ENCODE results near the gene CACNA1E.

Gene CACNA1E

DNA sequence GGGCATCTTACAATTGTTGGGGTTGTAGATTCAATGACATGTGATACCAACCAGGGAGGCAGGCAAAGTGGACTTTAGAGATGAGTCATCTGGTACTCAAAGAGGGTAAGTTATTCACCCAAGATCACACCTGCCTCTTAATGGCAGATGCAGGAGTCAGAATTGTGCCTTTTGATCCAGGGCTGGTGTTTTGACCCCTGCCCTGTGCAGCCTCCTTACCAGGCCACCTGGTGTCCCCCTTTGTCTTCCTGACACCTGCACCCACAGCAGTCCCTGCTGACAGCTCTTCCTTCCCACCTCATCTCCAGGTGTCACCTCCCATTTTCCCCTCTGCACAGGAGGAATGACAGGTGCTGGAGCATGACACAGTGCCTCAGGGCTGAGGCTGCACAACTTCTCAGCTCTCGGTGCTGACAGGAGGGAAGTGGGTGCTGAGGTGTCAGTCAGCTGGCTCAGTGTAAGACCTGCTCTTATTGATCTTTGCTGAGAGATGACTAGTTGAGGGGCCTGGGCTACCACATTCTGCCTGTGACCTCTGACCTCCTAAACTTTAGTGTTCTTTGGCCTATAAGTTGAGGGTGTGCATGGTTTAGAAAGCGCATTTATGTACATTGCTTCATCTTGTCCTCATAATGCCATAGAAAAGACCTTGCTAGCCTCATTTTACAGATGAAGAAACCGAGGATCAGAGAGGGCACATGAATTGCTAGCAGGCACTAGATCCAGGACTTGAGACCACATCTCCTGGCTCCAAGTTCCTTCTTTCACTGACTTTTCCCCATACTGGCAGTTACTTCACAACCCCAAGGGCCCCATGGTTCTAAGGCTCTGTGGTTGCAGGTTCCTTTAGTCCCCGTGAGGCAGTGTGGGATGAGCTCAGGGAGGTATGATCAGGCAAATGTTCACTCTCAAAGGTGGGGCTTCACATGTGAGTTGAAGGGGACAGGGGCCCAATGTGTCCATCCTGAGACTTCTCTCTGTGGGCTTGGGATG lies 31.3 kb downstream of the CACNA1E start:
- Histone ChIP-seq H3K9me2 (replicated peaks; ENCODE audit: low read depth, low read length) (no peaks in the 10 kb centered on the region), H4K20me1 (ENCODE audit: insufficient read depth, low read length, poor library complexity, severe bottlenecking) (no peaks in the 10 kb centered on the region), H3K4me3 (ENCODE audit: low read length, poor library complexity, severe bottlenecking) (no peak overlapping the region), H3K79me2 (ENCODE audit: insufficient read depth, low read length) (no peaks in the 10 kb centered on the region), H3K4me2 (ENCODE audit: low read depth, low read length, poor library complexity, severe bottlenecking) (no peak overlapping the region), H3F3A (ENCODE audit: low read depth) (no peaks in the 10 kb centered on the region), H3K9ac (ENCODE audit: low read depth, low read length, poor library complexity, severe bottlenecking) (no peak overlapping the region), H3K9me3 (ENCODE audit: insufficient read depth, low read depth, low read length) (no peaks in the 10 kb centered on the region), H2AFZ (ENCODE audit: low read length) (no peak overlapping the region), H3K4me1 (ENCODE audit: insufficient read depth, low read length, poor library complexity, severe bottlenecking) (no peaks in the 10 kb centered on the region), H3K27me3 (ENCODE audit: insufficient read depth, low read length, poor library complexity, severe bottlenecking) (no peaks in the 10 kb centered on the region), H3K36me3 (ENCODE audit: insufficient read depth, low read length) (no peaks in the 10 kb centered on the region)
- no peak for TF ChIP-seq EZH2phosphoT487 (IDR thresholded peaks at IDR 0.05; ENCODE audit: borderline replicate concordance)
- TF ChIP-seq, protein P1, sequence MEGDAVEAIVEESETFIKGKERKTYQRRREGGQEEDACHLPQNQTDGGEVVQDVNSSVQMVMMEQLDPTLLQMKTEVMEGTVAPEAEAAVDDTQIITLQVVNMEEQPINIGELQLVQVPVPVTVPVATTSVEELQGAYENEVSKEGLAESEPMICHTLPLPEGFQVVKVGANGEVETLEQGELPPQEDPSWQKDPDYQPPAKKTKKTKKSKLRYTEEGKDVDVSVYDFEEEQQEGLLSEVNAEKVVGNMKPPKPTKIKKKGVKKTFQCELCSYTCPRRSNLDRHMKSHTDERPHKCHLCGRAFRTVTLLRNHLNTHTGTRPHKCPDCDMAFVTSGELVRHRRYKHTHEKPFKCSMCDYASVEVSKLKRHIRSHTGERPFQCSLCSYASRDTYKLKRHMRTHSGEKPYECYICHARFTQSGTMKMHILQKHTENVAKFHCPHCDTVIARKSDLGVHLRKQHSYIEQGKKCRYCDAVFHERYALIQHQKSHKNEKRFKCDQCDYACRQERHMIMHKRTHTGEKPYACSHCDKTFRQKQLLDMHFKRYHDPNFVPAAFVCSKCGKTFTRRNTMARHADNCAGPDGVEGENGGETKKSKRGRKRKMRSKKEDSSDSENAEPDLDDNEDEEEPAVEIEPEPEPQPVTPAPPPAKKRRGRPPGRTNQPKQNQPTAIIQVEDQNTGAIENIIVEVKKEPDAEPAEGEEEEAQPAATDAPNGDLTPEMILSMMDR (conservative IDR thresholded peaks at IDR 0.05; ENCODE audit: low read length): no peak

DNA sequence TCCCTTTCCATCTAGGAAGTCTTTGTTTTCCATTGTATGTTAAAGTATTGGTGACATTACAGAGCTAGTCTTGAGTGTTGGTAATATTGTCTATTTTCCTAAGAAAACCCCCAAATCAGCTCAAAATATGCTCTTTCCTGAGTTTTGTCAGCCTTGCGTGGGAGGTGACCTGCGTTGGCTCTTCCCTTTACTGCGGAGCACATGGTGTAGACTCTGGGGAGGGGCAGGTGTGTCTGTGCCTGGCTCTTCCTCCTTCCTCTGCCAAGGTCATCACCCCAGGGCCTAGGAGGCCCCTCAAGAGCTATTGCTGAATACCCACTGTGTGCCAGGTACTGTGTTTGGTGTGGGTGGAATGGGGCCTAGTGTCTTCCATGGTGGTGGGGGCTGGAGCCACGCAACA lies 33.4 kb downstream of the CACNA1E start:
- Histone ChIP-seq H3K4me2 (ENCODE audit: low read depth, low read length, poor library complexity, severe bottlenecking) (no peak overlapping the region), H3K4me1 (ENCODE audit: insufficient read depth, low read length, poor library complexity, severe bottlenecking) (no peaks in the 10 kb centered on the region), H3F3A (ENCODE audit: low read depth) (no peaks in the 10 kb centered on the region), H3K9ac (ENCODE audit: low read depth, low read length, poor library complexity, severe bottlenecking) (no peak overlapping the region), H3K9me3 (ENCODE audit: insufficient read depth, low read depth, low read length) (no peaks in the 10 kb centered on the region), H2AFZ (ENCODE audit: low read length) (no peak overlapping the region), H3K9me2 (replicated peaks; ENCODE audit: low read depth, low read length) (no peaks in the 10 kb centered on the region), H4K20me1 (ENCODE audit: insufficient read depth, low read length, poor library complexity, severe bottlenecking) (no peaks in the 10 kb centered on the region), H3K27me3 (ENCODE audit: insufficient read depth, low read length, poor library complexity, severe bottlenecking) (no peaks in the 10 kb centered on the region), H3K36me3 (ENCODE audit: insufficient read depth, low read length) (no peaks in the 10 kb centered on the region), H3K79me2 (ENCODE audit: insufficient read depth, low read length) (no peaks in the 10 kb centered on the region), H3K4me3 (ENCODE audit: low read length, poor library complexity, severe bottlenecking) (no peak overlapping the region)
- TF ChIP-seq, protein P1 (conservative IDR thresholded peaks at IDR 0.05; ENCODE audit: low read length): no peak
- no peak for TF ChIP-seq EZH2phosphoT487 (IDR thresholded peaks at IDR 0.05; ENCODE audit: borderline replicate concordance)

DNA sequence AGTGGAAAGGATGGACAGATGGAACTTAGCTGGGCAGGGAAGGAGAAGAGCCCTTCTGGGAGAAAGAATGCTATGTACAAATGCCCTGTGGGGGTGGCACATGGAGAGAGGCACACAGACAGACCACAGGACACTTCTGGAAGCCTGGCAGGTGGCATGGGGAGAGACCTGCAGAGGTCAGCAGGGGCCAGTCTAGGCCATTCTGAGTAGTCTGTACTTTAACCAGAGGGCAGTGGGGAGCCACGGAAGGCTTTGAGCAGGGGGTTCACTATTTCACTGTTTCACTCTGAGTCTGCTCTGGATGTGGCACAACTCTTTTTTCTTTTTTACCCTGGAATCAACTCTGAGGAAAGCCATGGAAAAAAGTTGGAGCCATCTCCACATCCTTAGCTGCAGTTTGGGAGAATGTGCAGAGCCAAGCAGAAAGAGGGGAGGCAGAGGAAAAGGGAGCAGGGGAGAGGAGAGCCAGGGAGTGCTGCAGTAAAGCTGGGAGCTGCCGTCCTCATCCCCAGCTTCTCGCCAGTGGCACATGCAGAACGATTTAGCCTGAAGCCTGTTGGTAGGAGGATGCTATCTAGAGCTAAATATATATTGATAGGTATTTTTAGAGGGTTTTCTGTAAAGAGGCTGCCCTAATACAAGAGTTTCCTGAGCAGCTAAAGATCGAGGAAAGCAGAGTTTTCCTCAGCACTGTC lies 34.0 kb downstream of the CACNA1E start:
- H4K20me1 ChIP-seq (ENCODE audit: insufficient read depth, low read length, poor library complexity, severe bottlenecking): no peaks in the 10 kb centered on the region
- H3K4me1 ChIP-seq (ENCODE audit: insufficient read depth, low read length, poor library complexity, severe bottlenecking): no peaks in the 10 kb centered on the region
- H3K4me2 ChIP-seq (ENCODE audit: low read depth, low read length, poor library complexity, severe bottlenecking): no peak overlapping the region
- no peaks in the 10 kb centered on the region for H3K79me2 ChIP-seq (ENCODE audit: insufficient read depth, low read length)
- no peaks in the 10 kb centered on the region for H3K36me3 ChIP-seq (ENCODE audit: insufficient read depth, low read length)
- H3K9me2 ChIP-seq (replicated peaks; ENCODE audit: low read depth, low read length): no peaks in the 10 kb centered on the region
- TF ChIP-seq EZH2phosphoT487 (IDR thresholded peaks at IDR 0.05; ENCODE audit: borderline replicate concordance): no peak
- TF ChIP-seq, protein P1 (conservative IDR thresholded peaks at IDR 0.05; ENCODE audit: low read length): no peak
- H3F3A ChIP-seq (ENCODE audit: low read depth): no peaks in the 10 kb centered on the region
- no peaks in the 10 kb centered on the region for H3K27me3 ChIP-seq (ENCODE audit: insufficient read depth, low read length, poor library complexity, severe bottlenecking)
- no peak overlapping the region for H3K9ac ChIP-seq (ENCODE audit: low read depth, low read length, poor library complexity, severe bottlenecking)
- no peak overlapping the region for H3K4me3 ChIP-seq (ENCODE audit: low read length, poor library complexity, severe bottlenecking)
- H3K9me3 ChIP-seq (ENCODE audit: insufficient read depth, low read depth, low read length): no peaks in the 10 kb centered on the region
- no peak overlapping the region for H2AFZ ChIP-seq (ENCODE audit: low read length)

All from Loucy (cell line).